Neural crest cell (in vitro differentiated cells): Measurements from ENCODE around the gene SRGAP3. TPM values are rescaled to one million over a fixed set of nuclear protein-coding genes. Genes with fewer than 3 reads are reported as not detected.

Experiments
- DNase-seq: peaks from one replicate; pipeline ENCODE4 v3.0.0; 2021; ENCODE audit warnings: low read depth, mixed read lengths, low spot score
- H3K27ac Mint-ChIP-seq: one replicate; pipeline ENCODE4 v1.8.0; 2021; ENCODE audit warnings: mild to moderate bottlenecking, mixed read lengths; ENCODE audit not compliant: unreplicated experiment
- H3K27me3 Mint-ChIP-seq: 2 replicates; pipeline ENCODE4 v1.8.0; 2021; ENCODE audit warnings: low read depth, mild to moderate bottlenecking, mixed read lengths
- H3K36me3 Mint-ChIP-seq: 2 replicates; pipeline ENCODE4 v1.8.0; 2021; ENCODE audit warnings: low read depth, mild to moderate bottlenecking, mixed read lengths
- H3K4me1 Mint-ChIP-seq: 2 replicates; pipeline ENCODE4 v1.8.0; 2021; ENCODE audit warnings: mixed read lengths
- H3K4me3 Mint-ChIP-seq: one replicate; pipeline ENCODE4 v1.8.0; 2021; ENCODE audit warnings: mild to moderate bottlenecking, mixed read lengths
- H3K9me3 Mint-ChIP-seq: 2 replicates; pipeline ENCODE4 v1.8.0; 2021; ENCODE audit warnings: mixed read lengths
- total RNA-seq: library from RNA; stranded (reverse); gene quantifications from 2 replicates; pipeline ENCODE4 v1.2.1, GENCODE V29; 2021
- TF ChIP-seq, protein P1 (sequence below): fragments of 200-600 bp; sonication (generic); conservative IDR thresholded peaks from 2 replicates; pipeline ENCODE4 v1.5.0; 2021; ENCODE audit warnings: antibody characterized with exemption, mild to moderate bottlenecking

SRGAP3 gene
- total RNA-seq, 1 donor from 2014 or later: 58.4 TPM

DNA sequence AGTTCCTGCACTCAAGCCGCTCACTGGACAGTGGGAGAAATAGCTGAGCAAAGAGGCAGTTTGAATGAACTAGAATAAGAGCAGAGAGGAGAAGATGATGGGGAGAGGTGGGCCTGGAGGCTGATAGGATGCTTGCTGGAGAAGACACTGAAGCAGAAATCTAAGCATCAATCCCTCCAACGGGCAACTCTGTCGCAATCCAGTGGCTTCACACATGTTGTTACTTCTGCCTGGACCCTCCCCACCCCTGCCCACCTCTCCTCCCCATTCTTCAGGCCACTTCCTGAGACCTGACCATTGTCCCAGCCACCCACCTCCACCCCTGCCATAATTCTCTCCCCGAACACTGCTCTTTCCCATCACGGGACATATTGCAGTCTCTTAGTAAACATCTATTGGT lies 76.0 kb downstream of the SRGAP3 start:
- no peaks in the 10 kb centered on the region for H3K36me3 Mint-ChIP-seq
- peaks cover 49% of the 10 kb centered on the region for H3K4me1 Mint-ChIP-seq
- peak overlapping the region; percentile 0 for H3K27ac Mint-ChIP-seq
- H3K9me3 Mint-ChIP-seq: no peaks in the 10 kb centered on the region
- H3K4me3 Mint-ChIP-seq: no peak overlapping the region
- TF ChIP-seq, protein P1, sequence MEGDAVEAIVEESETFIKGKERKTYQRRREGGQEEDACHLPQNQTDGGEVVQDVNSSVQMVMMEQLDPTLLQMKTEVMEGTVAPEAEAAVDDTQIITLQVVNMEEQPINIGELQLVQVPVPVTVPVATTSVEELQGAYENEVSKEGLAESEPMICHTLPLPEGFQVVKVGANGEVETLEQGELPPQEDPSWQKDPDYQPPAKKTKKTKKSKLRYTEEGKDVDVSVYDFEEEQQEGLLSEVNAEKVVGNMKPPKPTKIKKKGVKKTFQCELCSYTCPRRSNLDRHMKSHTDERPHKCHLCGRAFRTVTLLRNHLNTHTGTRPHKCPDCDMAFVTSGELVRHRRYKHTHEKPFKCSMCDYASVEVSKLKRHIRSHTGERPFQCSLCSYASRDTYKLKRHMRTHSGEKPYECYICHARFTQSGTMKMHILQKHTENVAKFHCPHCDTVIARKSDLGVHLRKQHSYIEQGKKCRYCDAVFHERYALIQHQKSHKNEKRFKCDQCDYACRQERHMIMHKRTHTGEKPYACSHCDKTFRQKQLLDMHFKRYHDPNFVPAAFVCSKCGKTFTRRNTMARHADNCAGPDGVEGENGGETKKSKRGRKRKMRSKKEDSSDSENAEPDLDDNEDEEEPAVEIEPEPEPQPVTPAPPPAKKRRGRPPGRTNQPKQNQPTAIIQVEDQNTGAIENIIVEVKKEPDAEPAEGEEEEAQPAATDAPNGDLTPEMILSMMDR: no peak
- no peaks in the 10 kb centered on the region for H3K27me3 Mint-ChIP-seq
- no peak for DNase-seq

DNA sequence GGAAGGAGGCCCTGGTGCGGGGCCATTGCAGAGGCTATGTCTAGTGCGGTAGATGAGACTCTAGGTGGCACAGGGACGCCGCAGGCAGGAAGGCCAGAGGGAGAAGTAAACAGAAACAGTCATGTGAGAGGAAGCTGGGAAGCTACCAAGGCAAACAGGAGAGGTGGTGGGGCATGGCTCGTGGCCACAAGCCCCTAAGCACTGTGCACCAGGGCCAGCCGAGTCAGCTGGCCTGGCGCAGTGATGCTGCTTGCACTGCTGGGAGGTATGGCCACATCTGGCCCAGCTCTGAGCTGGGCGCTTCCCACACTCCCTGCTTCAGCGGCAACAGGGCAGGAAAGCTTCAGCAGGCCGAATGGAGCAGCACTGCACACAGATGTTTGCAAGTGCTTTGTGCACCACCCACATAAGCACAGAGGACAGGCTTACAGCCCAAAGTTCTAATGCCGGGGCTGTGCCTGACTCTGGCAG lies 76.6 kb downstream of the SRGAP3 start:
- no peaks in the 10 kb centered on the region for H3K27me3 Mint-ChIP-seq
- H3K4me1 Mint-ChIP-seq: peaks cover 53% of the 10 kb centered on the region
- H3K27ac Mint-ChIP-seq: peak overlapping the region; percentile 0
- TF ChIP-seq, protein P1: no peak
- no peak overlapping the region for H3K4me3 Mint-ChIP-seq
- H3K36me3 Mint-ChIP-seq: no peaks in the 10 kb centered on the region
- no peak for DNase-seq
- H3K9me3 Mint-ChIP-seq: no peaks in the 10 kb centered on the region

DNA sequence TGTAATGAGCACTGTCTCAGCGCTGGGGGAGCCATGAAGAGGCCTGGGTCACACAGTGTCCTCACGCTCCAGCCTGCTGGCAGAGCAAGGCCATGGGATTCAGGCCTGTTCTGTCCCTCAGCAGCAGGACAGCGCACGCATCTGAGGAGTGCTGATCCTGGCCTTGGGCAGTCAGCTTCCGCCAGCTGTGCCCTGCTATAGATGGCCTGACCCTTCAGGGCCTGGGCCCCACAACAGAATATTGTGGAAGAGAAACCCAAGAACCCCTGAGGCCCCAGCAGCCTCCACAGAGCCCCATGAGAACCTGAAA lies 78.6 kb downstream of the SRGAP3 start:
- no peaks in the 10 kb centered on the region for H3K9me3 Mint-ChIP-seq
- no peak for DNase-seq
- H3K4me3 Mint-ChIP-seq: no peak overlapping the region
- H3K27me3 Mint-ChIP-seq: no peaks in the 10 kb centered on the region
- TF ChIP-seq, protein P1: no peak
- peak overlapping the region; percentile 19 for H3K27ac Mint-ChIP-seq
- no peaks in the 10 kb centered on the region for H3K36me3 Mint-ChIP-seq
- peaks cover 56% of the 10 kb centered on the region for H3K4me1 Mint-ChIP-seq

DNA sequence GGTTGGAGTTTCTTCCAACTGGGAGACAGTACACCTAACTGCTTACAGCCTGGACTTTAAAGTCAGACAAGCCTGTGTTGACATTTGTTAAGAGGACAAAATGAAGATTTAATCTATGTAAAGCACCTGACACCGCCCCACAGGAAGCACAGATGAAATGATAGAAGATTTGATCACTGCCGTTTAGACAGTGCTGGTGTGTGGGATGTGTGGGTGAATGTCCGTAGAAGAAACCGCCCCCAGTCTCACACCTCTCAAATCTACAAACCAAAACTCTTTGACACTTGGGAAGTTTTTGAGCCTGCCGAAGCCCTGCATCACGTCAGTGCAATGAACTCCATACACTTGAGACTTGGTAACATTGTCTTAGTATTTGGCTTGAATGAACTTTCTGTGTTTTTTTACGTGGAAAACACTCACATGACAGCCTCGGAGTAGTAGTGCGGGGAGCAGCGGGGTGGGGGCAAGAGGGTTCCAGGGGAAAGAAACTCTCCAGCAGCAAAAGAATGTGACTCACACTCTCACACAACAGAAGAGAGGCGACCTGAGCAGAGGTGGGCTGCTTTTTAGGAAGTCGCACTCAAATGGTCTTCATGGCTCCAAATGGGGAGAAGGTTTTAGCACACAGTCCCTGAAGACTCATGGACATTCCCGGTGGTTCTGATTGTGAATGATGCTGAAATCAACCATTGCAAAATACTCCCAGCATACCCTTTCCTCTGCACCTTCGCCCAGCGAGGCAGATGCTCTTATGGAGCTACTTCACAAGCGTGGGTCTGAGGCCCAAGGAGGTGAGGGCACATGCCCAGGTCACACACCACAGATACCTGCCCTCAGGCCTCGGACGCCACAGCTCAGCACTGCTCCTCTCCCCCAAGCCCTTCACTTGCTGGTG lies 79.2 kb downstream of the SRGAP3 start:
- no peak overlapping the region for H3K4me3 Mint-ChIP-seq
- no peaks in the 10 kb centered on the region for H3K9me3 Mint-ChIP-seq
- H3K27me3 Mint-ChIP-seq: no peaks in the 10 kb centered on the region
- no peak overlapping the region for H3K27ac Mint-ChIP-seq
- TF ChIP-seq, protein P1: no peak
- H3K36me3 Mint-ChIP-seq: no peaks in the 10 kb centered on the region
- no peak for DNase-seq
- H3K4me1 Mint-ChIP-seq: peaks cover 55% of the 10 kb centered on the region

DNA sequence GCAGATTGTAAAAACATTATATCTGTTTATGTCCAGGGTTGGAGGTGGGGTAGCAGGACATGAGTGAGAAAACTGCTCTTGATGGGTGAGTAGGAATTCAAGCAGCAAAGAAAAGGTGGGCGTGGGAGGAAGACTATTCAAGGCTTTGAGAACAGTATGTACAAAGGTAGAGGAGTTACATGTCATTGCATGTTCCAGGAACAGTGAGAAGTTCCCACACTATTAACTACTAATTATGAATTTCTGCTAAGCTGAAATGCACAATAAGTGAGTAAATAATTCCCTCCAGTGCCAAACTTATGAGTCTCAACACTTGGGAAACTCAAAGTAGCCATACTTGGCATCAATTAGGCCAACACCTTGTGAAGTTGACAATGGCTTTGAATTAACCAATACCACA lies 80.1 kb downstream of the SRGAP3 start:
- H3K27me3 Mint-ChIP-seq: no peaks in the 10 kb centered on the region
- TF ChIP-seq, protein P1: no peak
- peaks cover 48% of the 10 kb centered on the region for H3K4me1 Mint-ChIP-seq
- no peaks in the 10 kb centered on the region for H3K36me3 Mint-ChIP-seq
- H3K27ac Mint-ChIP-seq: peak overlapping the region; percentile 46
- DNase-seq: no peak
- H3K9me3 Mint-ChIP-seq: no peaks in the 10 kb centered on the region
- no peak overlapping the region for H3K4me3 Mint-ChIP-seq
